T-helper 1 cell treated with Interleukin-12 subunit alpha and Interleukin-12 subunit beta and Interleukin-4 antibody, amounts not matched to agents 30 μg/mL and 1 μg/mL, for 36 hours (primary cell): Measurements from ENCODE around the gene C18orf63.
A peak's percentile ranks its signal among the peaks of the same experiment; 100 is the strongest.

Experiments
- H3K27ac Mint-ChIP-seq: one replicate; pipeline ENCODE4 v1.8.0; 2021; ENCODE audit warnings: mild to moderate bottlenecking, mixed read lengths
- H3K27me3 Mint-ChIP-seq: one replicate; pipeline ENCODE4 v1.8.0; 2021; ENCODE audit warnings: low read depth, mixed read lengths
- H3K36me3 Mint-ChIP-seq: one replicate; pipeline ENCODE4 v1.8.0; 2021; ENCODE audit warnings: low read depth, mixed read lengths
- H3K4me1 Mint-ChIP-seq: one replicate; pipeline ENCODE4 v1.8.0; 2021; ENCODE audit warnings: low read depth, mixed read lengths
- H3K4me3 Mint-ChIP-seq: one replicate; pipeline ENCODE4 v1.8.0; 2021; ENCODE audit warnings: mild to moderate bottlenecking, moderate library complexity, mixed read lengths
- H3K9me3 Mint-ChIP-seq: one replicate; pipeline ENCODE4 v1.8.0; 2021; ENCODE audit warnings: mixed read lengths

The C18orf63 gene

DNA sequence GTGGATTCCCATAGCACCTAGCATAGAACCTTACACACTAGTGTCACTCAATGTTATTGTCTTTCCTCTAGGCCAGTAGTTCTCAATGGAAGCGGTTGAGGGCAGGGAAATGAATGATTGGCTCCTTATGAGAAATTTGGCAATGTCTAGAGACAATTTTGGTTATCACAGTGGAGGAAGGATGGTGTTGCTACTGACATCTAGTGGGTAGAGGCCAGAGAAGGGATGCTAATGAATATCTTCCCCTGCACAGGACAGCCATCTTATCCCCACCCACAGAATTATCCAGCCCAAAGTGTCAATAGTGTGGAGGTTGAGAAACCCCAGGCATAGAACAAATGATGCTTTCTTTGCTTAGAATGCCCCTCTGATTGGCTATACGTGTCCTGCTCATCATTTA is 15.8 kb downstream of the C18orf63 start:
- peaks cover 2% of the 10 kb centered on the region for H3K9me3 Mint-ChIP-seq
- H3K4me3 Mint-ChIP-seq = no peak overlapping the region
- H3K4me1 Mint-ChIP-seq = no peaks in the 10 kb centered on the region
- H3K36me3 Mint-ChIP-seq = no peaks in the 10 kb centered on the region
- no peak overlapping the region for H3K27ac Mint-ChIP-seq
- peaks cover 16% of the 10 kb centered on the region for H3K27me3 Mint-ChIP-seq

GRCh38 chr18:74333091-74333490 is 17.5 kb downstream of the C18orf63 start:
- peaks cover 2% of the 10 kb centered on the region for H3K9me3 Mint-ChIP-seq
- H3K27ac Mint-ChIP-seq = no peak overlapping the region
- H3K27me3 Mint-ChIP-seq = peaks cover 26% of the 10 kb centered on the region
- H3K36me3 Mint-ChIP-seq = no peaks in the 10 kb centered on the region
- no peak overlapping the region for H3K4me3 Mint-ChIP-seq
- no peaks in the 10 kb centered on the region for H3K4me1 Mint-ChIP-seq

DNA sequence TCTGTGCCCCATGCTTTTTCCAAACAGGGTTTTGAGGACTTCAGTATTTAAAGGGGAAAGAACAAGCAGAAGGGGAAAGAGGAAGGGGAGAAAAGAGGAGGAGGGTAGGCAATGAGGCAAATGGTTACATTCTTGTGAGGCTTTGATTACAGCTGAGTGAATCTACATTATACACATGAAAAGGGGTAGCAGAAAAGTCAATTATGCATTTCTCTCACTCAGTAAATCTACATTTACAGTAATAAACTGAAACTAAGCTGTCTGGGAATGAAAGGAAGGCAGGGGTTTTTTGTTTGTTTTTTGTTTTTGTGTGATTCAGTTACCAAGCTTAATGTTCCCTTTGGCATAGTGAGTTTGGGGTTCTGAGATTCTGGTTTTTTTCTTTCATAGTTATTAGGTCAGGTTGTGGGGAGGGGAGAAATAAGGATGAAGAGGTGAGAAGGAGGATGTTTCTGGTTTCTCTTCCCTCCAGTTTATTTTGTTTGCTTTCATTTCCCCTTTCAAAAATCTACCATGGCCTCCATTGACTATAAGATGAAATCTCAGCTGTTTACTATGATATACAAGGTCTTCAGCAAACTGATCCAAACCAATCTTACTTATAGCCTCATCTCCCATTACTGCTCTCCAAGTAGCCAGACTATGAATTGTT is 18.7 kb downstream of the C18orf63 start:
- no peaks in the 10 kb centered on the region for H3K4me1 Mint-ChIP-seq
- no peak overlapping the region for H3K27ac Mint-ChIP-seq
- peaks cover 2% of the 10 kb centered on the region for H3K9me3 Mint-ChIP-seq
- peaks cover 30% of the 10 kb centered on the region for H3K27me3 Mint-ChIP-seq
- H3K36me3 Mint-ChIP-seq = no peaks in the 10 kb centered on the region
- no peak overlapping the region for H3K4me3 Mint-ChIP-seq

GRCh38 chr18:74336656-74337055 is 21.0 kb downstream of the C18orf63 start:
- Mint-ChIP-seq H3K4me1 (no peaks in the 10 kb centered on the region), H3K27me3 (peaks cover 23% of the 10 kb centered on the region), H3K27ac (no peak overlapping the region), H3K36me3 (no peaks in the 10 kb centered on the region), H3K4me3 (no peak overlapping the region), H3K9me3 (peaks cover 2% of the 10 kb centered on the region)

DNA sequence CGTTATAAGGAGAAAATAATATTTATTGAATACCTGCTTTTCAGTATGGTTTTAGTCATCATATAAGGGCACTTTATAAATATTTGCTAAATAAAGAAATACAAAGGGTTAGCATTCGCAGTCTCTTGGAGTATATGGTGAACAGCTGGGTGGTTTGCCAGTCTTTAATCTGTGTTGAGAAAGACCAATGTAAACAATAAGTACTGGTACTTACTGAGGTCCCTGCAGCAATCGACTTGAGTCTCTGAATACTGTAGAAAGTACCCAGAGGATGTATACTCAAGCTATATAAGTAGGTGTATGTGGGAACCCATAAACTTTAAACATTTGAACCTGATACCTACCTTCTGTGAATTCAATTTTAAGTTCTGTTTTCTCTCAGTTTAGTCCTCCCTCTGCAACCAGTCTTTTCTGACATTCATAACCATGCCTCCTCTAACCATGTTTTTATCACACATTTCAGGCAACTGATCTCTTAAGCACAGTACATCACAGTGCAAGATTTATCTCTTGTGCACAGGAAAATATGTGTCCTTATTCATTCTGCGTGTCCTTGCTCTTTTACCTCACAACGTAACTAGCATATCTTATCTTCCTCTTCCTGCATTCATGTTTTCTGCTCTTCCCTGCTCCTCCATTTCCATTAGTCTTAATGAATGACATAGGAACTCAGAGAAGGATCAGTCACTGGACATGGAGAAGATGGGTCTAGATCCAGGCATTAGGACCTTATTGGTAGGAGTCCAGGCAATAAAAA is 21.7 kb downstream of the C18orf63 start:
- H3K4me3 Mint-ChIP-seq = no peak overlapping the region
- no peaks in the 10 kb centered on the region for H3K36me3 Mint-ChIP-seq
- H3K9me3 Mint-ChIP-seq = peaks cover 2% of the 10 kb centered on the region
- H3K27me3 Mint-ChIP-seq = peaks cover 24% of the 10 kb centered on the region
- H3K4me1 Mint-ChIP-seq = no peaks in the 10 kb centered on the region
- H3K27ac Mint-ChIP-seq = no peak overlapping the region

- Mint-ChIP-seq H3K36me3 (no peaks in the 10 kb centered on the region), H3K4me1 (no peaks in the 10 kb centered on the region), H3K4me3 (no peak overlapping the region), H3K27ac (no peak overlapping the region), H3K9me3 (no peaks in the 10 kb centered on the region), H3K27me3 (peaks cover 26% of the 10 kb centered on the region)
These were observed 22.3 kb downstream of the C18orf63 start for GRCh38 chr18:74337912-74338309.

GRCh38 chr18:74342416-74343043 is 26.9 kb downstream of the C18orf63 start:
- Mint-ChIP-seq H3K4me1 (no peaks in the 10 kb centered on the region), H3K9me3 (no peaks in the 10 kb centered on the region), H3K27me3 (peaks cover 31% of the 10 kb centered on the region), H3K27ac (no peak overlapping the region), H3K36me3 (no peaks in the 10 kb centered on the region), H3K4me3 (no peak overlapping the region)

GRCh38 chr18:74346206-74346605 is 30.6 kb downstream of the C18orf63 start:
- Mint-ChIP-seq H3K9me3 (no peaks in the 10 kb centered on the region), H3K4me1 (peaks cover 1% of the 10 kb centered on the region), H3K4me3 (no peak overlapping the region), H3K27ac (no peak overlapping the region), H3K27me3 (peaks cover 20% of the 10 kb centered on the region), H3K36me3 (no peaks in the 10 kb centered on the region)

GRCh38 chr18:74348581-74348980 is 32.9 kb downstream of the C18orf63 start:
- Mint-ChIP-seq H3K36me3 (no peaks in the 10 kb centered on the region), H3K9me3 (no peaks in the 10 kb centered on the region), H3K27me3 (peaks cover 12% of the 10 kb centered on the region), H3K4me3 (no peak overlapping the region), H3K4me1 (peaks cover 8% of the 10 kb centered on the region), H3K27ac (no peak overlapping the region)

- H3K4me3 Mint-ChIP-seq = no peak overlapping the region
- peaks cover 19% of the 10 kb centered on the region for H3K27me3 Mint-ChIP-seq
- no peaks in the 10 kb centered on the region for H3K9me3 Mint-ChIP-seq
- no peaks in the 10 kb centered on the region for H3K36me3 Mint-ChIP-seq
- peaks cover 8% of the 10 kb centered on the region for H3K4me1 Mint-ChIP-seq
- no peak overlapping the region for H3K27ac Mint-ChIP-seq
These were observed 35.7 kb downstream of the C18orf63 start for GRCh38 chr18:74351354-74351753.

DNA sequence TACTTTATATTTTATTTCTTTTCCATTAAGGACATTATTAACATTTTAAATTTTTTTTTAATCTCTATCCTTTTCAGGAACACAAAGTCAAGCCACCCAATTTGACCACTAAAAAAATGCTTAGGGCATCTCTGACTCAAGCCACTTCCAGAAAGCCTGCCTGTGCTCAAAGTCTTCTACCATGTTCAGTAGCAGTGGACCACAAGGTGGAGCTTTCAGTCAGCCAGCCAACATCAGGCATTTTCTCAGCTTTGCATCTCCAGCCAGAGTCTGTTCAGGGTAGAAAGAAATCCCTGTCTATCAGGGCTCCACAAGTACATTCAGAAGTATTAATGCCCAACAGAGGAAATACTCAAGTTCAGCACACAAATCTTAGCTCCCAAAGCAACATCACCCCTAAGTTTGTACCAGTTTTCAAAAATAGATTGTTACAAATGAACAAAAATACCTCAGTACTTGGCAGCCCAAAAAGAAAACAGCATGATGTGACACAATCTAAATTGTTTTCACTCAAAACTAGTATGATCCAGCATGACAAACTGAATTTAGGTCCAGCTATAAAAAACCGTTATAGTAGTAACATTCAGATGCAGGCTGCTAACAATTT is 37.6 kb downstream of the C18orf63 start:
- H3K4me1 Mint-ChIP-seq = peaks cover 15% of the 10 kb centered on the region
- H3K4me3 Mint-ChIP-seq = no peak overlapping the region
- H3K36me3 Mint-ChIP-seq = no peaks in the 10 kb centered on the region
- no peaks in the 10 kb centered on the region for H3K9me3 Mint-ChIP-seq
- H3K27me3 Mint-ChIP-seq = peaks cover 11% of the 10 kb centered on the region
- no peak overlapping the region for H3K27ac Mint-ChIP-seq

- Mint-ChIP-seq H3K36me3 (no peaks in the 10 kb centered on the region), H3K4me3 (no peak overlapping the region), H3K27me3 (peaks cover 18% of the 10 kb centered on the region), H3K4me1 (peaks cover 10% of the 10 kb centered on the region), H3K9me3 (no peaks in the 10 kb centered on the region), H3K27ac (no peak overlapping the region)
These were observed 41.3 kb downstream of the C18orf63 start for GRCh38 chr18:74356959-74357358.

DNA sequence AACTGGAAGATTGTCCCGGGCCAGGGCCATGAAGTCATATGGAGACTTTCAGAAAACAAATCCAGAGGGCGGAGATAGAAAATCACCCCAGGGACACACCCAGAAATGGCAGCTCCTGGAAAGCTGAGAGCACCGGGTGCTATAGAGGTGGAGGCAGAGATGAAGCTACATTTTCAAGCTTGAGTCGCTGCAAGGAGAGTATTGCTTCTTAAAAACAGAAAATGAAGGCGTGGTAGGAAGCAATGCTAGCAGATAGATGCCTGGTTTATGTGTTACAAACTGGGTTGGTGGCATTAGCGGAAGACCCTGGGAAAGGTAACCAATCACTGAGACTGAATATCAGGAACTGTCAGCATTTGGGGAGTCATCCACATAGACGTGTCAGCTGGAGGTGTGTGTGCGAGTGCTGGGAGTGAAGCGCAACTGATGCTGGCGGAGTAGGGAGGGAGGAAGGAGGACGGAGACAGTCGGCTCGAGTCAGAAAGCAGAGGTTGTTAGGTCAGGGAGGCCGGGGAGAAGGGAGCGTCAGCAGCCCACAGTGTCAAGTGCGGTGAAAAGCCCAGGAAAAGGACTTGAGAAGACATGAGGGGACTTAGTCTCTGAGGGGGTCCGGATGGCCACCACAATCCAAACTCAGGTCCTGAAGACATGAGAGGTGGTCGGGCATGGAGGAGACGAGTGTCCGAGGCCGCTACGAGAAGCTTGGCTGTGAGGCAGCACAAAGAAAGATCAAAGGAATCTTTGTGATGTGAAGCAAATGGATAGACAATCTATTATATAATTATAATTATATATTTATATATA is 45.4 kb downstream of the C18orf63 start:
- H3K27ac Mint-ChIP-seq = peak overlapping the region; percentile 2
- H3K36me3 Mint-ChIP-seq = no peaks in the 10 kb centered on the region
- H3K4me1 Mint-ChIP-seq = peaks cover 9% of the 10 kb centered on the region
- no peak overlapping the region for H3K4me3 Mint-ChIP-seq
- H3K9me3 Mint-ChIP-seq = no peaks in the 10 kb centered on the region
- H3K27me3 Mint-ChIP-seq = peaks cover 7% of the 10 kb centered on the region

DNA sequence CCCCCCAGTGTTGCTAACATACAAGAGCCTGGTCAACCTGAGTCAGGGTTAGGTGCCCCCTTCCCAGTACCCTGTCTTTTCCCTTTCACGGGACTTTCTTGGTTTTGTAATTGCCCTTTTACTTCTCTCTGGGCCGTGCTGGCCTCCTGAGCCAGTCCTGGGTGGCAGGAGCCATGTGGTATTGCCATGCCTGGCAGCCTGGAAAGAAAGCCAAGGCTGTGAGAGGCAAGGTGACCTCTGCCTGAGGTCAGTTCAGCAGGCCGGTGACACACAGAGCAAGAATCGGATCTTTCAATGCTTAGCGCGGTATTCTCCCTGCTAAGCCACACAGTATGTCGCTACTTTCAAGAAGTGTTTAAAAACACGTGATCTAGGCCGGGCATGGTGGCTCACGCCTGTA is 52.3 kb downstream of the C18orf63 start:
- peaks cover 15% of the 10 kb centered on the region for H3K27me3 Mint-ChIP-seq
- no peaks in the 10 kb centered on the region for H3K36me3 Mint-ChIP-seq
- no peak overlapping the region for H3K4me3 Mint-ChIP-seq
- no peaks in the 10 kb centered on the region for H3K9me3 Mint-ChIP-seq
- peaks cover 11% of the 10 kb centered on the region for H3K4me1 Mint-ChIP-seq
- no peak overlapping the region for H3K27ac Mint-ChIP-seq
